Measurements from ENCODE around the gene CCSER2.

- no peak for TF ChIP-seq CTCF (conservative IDR thresholded peaks at IDR 0.05; ENCODE audit: low read depth, low read length)
- no peak for TF ChIP-seq EZH2 (IDR thresholded peaks at IDR 0.05; ENCODE audit: borderline replicate concordance, low read depth, low read length, poor library complexity, severe bottlenecking)
Observed at GRCh38 chr10:84423719-84424118, 95.3 kb downstream of the CCSER2 start.

All from A673 (cell line).